ENCODE measurements around the gene RPL32. TPM values are rescaled to one million over a fixed set of nuclear protein-coding genes. Genes with fewer than 3 reads are reported as not detected.

Gene RPL32
- total and polyA plus RNA-seq, 9 of the 15 experiments (the other 6 are each of a cell fraction or from before 2014, with no cell fraction given) = 2,738 to 6,200 (median 4,286) TPM

GRCh38 chr3:12841149-12841969 is at the start of gene RPL32 (continued):
- TF ChIP-seq SIN3B (IDR thresholded peaks at IDR 0.05; ENCODE audit: low read depth) (peak; percentile 71), FOXA1 (IDR thresholded peaks at IDR 0.05; ENCODE audit: borderline replicate concordance) (no peak), GATAD2A (IDR thresholded peaks at IDR 0.05) (no peak), LARP7 (IDR thresholded peaks at IDR 0.05) (no peak), PRMT5 (CRISPR knock-in tag; IDR thresholded peaks at IDR 0.05) (peak; percentile 59; the same call in 1 of the 2 replicates), KHSRP (IDR thresholded peaks at IDR 0.05) (no peak), STAT5B (CRISPR knock-in tag; IDR thresholded peaks at IDR 0.05) (no peak), RFX7 (CRISPR knock-in tag; IDR thresholded peaks at IDR 0.05) (no peak), SRF (CRISPR knock-in tag; IDR thresholded peaks at IDR 0.05) (peak; percentile 85 to 97), MCM5 (IDR thresholded peaks at IDR 0.05; ENCODE audit: low read depth) (no peak), HOXB6 (CRISPR knock-in tag; IDR thresholded peaks at IDR 0.05; ENCODE audit: borderline replicate concordance) (no peak), NCOA1 (IDR thresholded peaks at IDR 0.05; ENCODE audit: low read depth) (no peak), PATZ1 (CRISPR knock-in tag; IDR thresholded peaks at IDR 0.05; ENCODE audit: borderline replicate concordance) (peak; percentile 9; the same call in 1 of the 2 replicates), ZNF239 (CRISPR knock-in tag; IDR thresholded peaks at IDR 0.05) (no peak), FUS (optimal IDR thresholded peaks at IDR 0.05; ENCODE audit: low read depth, low read length) (no peak), HEY1 (CRISPR knock-in tag; IDR thresholded peaks at IDR 0.05; ENCODE audit: borderline replicate concordance) (peak; percentile 86), KAT8 (IDR thresholded peaks at IDR 0.05; ENCODE audit: low read depth) (peak; percentile 62; the same call in 1 of the 2 replicates), COPS2 (conservative IDR thresholded peaks at IDR 0.05) (no peak), ZNF639 (CRISPR knock-in tag; conservative IDR thresholded peaks at IDR 0.05 in 1 of 2, IDR thresholded peaks at IDR 0.05 in 1 of 2) (peak in 1 of 2 experiments; percentile 89; a peak in 2 of 4 replicates), ZKSCAN3 (CRISPR knock-in tag; IDR thresholded peaks at IDR 0.05) (no peak), NRF1 (conservative IDR thresholded peaks at IDR 0.05 in 1 of 2, IDR thresholded peaks at IDR 0.05 in 1 of 2) (peak; percentile 54 to 62; a peak in 3 of 4 replicates)
- TF ChIP-seq, protein P1, sequence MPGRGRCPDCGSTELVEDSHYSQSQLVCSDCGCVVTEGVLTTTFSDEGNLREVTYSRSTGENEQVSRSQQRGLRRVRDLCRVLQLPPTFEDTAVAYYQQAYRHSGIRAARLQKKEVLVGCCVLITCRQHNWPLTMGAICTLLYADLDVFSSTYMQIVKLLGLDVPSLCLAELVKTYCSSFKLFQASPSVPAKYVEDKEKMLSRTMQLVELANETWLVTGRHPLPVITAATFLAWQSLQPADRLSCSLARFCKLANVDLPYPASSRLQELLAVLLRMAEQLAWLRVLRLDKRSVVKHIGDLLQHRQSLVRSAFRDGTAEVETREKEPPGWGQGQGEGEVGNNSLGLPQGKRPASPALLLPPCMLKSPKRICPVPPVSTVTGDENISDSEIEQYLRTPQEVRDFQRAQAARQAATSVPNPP (IDR thresholded peaks at IDR 0.05; ENCODE audit: borderline replicate concordance, insufficient read depth, insufficient read length) = no peak
